ENCODE data around the gene ABLIM1.

The ABLIM1 gene

GRCh38 chr10:114680543-114681117 lies 22.6 kb upstream of the ABLIM1 start:
- DNase-seq (ENCODE audit: low spot score) = no peak

GRCh38 chr10:114679552-114679951 lies 21.5 kb upstream of the ABLIM1 start:
- no peak for DNase-seq (ENCODE audit: low spot score)

GRCh38 chr10:114678820-114679219 lies 20.7 kb upstream of the ABLIM1 start:
- DNase-seq (ENCODE audit: low spot score) = no peak

GRCh38 chr10:114678336-114678735 lies 20.3 kb upstream of the ABLIM1 start:
- DNase-seq (ENCODE audit: low spot score) = no peak

GRCh38 chr10:114674346-114674745 lies 16.3 kb upstream of the ABLIM1 start:
- no peak for DNase-seq (ENCODE audit: low spot score)

GRCh38 chr10:114669648-114670047 lies 11.6 kb upstream of the ABLIM1 start:
- no peak for DNase-seq (ENCODE audit: low spot score)

- no peak for DNase-seq (ENCODE audit: low spot score)
Measured at GRCh38 chr10:114668375-114669080, 10.5 kb upstream of the ABLIM1 start.

GRCh38 chr10:114665873-114666272 lies 7.8 kb upstream of the ABLIM1 start:
- no peak for DNase-seq (ENCODE audit: low spot score)

GRCh38 chr10:114665406-114665805 lies 7.3 kb upstream of the ABLIM1 start:
- DNase-seq (ENCODE audit: low spot score) = no peak

GRCh38 chr10:114664127-114664526 lies 6.1 kb upstream of the ABLIM1 start:
- DNase-seq (ENCODE audit: low spot score) = no peak

- DNase-seq (ENCODE audit: low spot score) = no peak
Measured at GRCh38 chr10:114663626-114664025, 5.6 kb upstream of the ABLIM1 start.

- DNase-seq (ENCODE audit: low spot score) = no peak
Measured at GRCh38 chr10:114662646-114663217, 4.7 kb upstream of the ABLIM1 start.

GRCh38 chr10:114661212-114661880 lies 3.3 kb upstream of the ABLIM1 start:
- DNase-seq (ENCODE audit: low spot score) = no peak

GRCh38 chr10:114655671-114656070 lies 2.4 kb downstream of the ABLIM1 start:
- no peak for DNase-seq (ENCODE audit: low spot score)

GRCh38 chr10:114654822-114655575 lies 3.1 kb downstream of the ABLIM1 start:
- no peak for DNase-seq (ENCODE audit: low spot score)

- no peak for DNase-seq (ENCODE audit: low spot score)
Measured at GRCh38 chr10:114653926-114654325, 4.1 kb downstream of the ABLIM1 start.

- no peak for DNase-seq (ENCODE audit: low spot score)
Measured at GRCh38 chr10:114652402-114653368, 5.4 kb downstream of the ABLIM1 start.

GRCh38 chr10:114650831-114651230 lies 7.2 kb downstream of the ABLIM1 start:
- DNase-seq (ENCODE audit: low spot score) = no peak

GRCh38 chr10:114650266-114650665 lies 7.8 kb downstream of the ABLIM1 start:
- DNase-seq (ENCODE audit: low spot score) = no peak

GRCh38 chr10:114649217-114649903 lies 8.7 kb downstream of the ABLIM1 start:
- DNase-seq (ENCODE audit: low spot score) = no peak

GRCh38 chr10:114648368-114648767 lies 9.7 kb downstream of the ABLIM1 start:
- DNase-seq (ENCODE audit: low spot score) = peak; percentile 36
